HepG2 (cell line): ENCODE results near the gene GRIK1. TPM values are rescaled to one million over a fixed set of nuclear protein-coding genes. Genes with fewer than 3 reads are reported as not detected.

Experiments used
- ATAC-seq: fragments of 200-7000 bp; cut with Tn5 transposase; 3 replicates; pipeline ENCODE4 v1.9.1; 2020; ENCODE audit warnings: mild to moderate bottlenecking, moderate library complexity
- BruUV-seq: library from RNA; stranded (reverse); fragments of 400-500 nt; replicated peaks from 2 replicates; lab custom pipeline; 2021; lab: Mats Ljungman, UMichigan
- CTCF ChIA-PET: fragments of 300-600 bp; formaldehyde crosslinking; extraction: SDS; loops from one replicate; lab custom pipeline; 2021; ENCODE audit warnings: low total read pairs, inconsistent platforms, low intra/inter-chr PET ratio; lab: Yijun Ruan, JAX
- POLR2A ChIA-PET: fragments of 350-600 bp; sonication (Branson Sonifier 250); formaldehyde crosslinking; loops from one replicate; lab custom pipeline; 2020; ENCODE audit warnings: antibody characterized with exemption, inconsistent platforms; lab: Yijun Ruan, JAX
- DNase-seq: peaks from one replicate; pipeline ENCODE4 v3.0.0-alpha.2; 2015; ENCODE audit warnings: low spot score
- FAIRE-seq: peaks from 3 replicates; lab custom pipeline; 2011; peaks lifted over from hg19 to GRCh38; lab: Jason Lieb, UNC
- H2AFZ ChIP-seq: one replicate; pipeline ENCODE4 v1.6.1; 2011; ENCODE audit warnings: low read length, inconsistent platforms
- H3K27ac ChIP-seq: fragments of 300-600 bp; 3 replicates; pipeline ENCODE4 v1.8.0; 2011; ENCODE audit warnings: mixed run types, mild to moderate bottlenecking, mixed read lengths, low read length, inconsistent platforms; ENCODE audit not compliant: insufficient read depth; ENCODE audit errors: extremely low read length
- H3K27me3 ChIP-seq, 2 experiments: fragments of 200-600 bp in 1 of 2; 2 replicates in 1 of 2; 3 replicates in 1 of 2; pipeline versions ENCODE4 v1.6.0 to v1.8.0; 2011; ENCODE audit warnings: low read length in 2 of 2, mild to moderate bottlenecking in 2 of 2, moderate library complexity in 2 of 2, inconsistent platforms in 1 of 2; ENCODE audit not compliant: insufficient read depth in 2 of 2, control insufficient read depth in 1 of 2
- H3K36me3 ChIP-seq, 2 experiments: fragments of 200-600 bp in 1 of 2; replicated peaks in 1 of 2; 2 replicates in 1 of 2; 3 replicates in 1 of 2; pipeline versions ENCODE4 v1.5.1 to v1.8.0; 2011; ENCODE audit warnings: low read length in 2 of 2, inconsistent platforms in 1 of 2; ENCODE audit not compliant: insufficient read depth in 2 of 2, control insufficient read depth in 1 of 2
- H3K4me1 ChIP-seq: 2 replicates; pipeline ENCODE4 v1.5.1; 2012; ENCODE audit warnings: low read length, inconsistent platforms; ENCODE audit not compliant: insufficient read depth
- H3K4me2 ChIP-seq: 2 replicates; pipeline ENCODE4 v1.6.0; 2011; ENCODE audit warnings: low read depth, low read length, inconsistent platforms
- H3K4me3 ChIP-seq, 3 experiments: fragments of 200-600 bp in 1 of 3; sonication (generic), shearing (Covaris generic) in 1 of 3; replicated peaks in 1 of 3; 2 replicates each; pipeline ENCODE4 v1.5.1; 2011 to 2016; ENCODE audit warnings: low read length in 3 of 3, inconsistent platforms in 2 of 3, low read depth in 2 of 3, mild to moderate bottlenecking in 2 of 3, control low read depth in 1 of 3, mixed read lengths in 1 of 3; ENCODE audit not compliant: insufficient read depth in 1 of 3
- H3K79me2 ChIP-seq: one replicate; pipeline ENCODE4 v1.6.1; 2011; ENCODE audit warnings: low read length, inconsistent platforms; ENCODE audit not compliant: insufficient read depth
- H3K9ac ChIP-seq: 2 replicates; pipeline ENCODE4 v1.6.0; 2011; ENCODE audit warnings: mild to moderate bottlenecking, low read depth, low read length, inconsistent platforms; ENCODE audit not compliant: insufficient read depth
- H3K9me3 ChIP-seq: 2 replicates; pipeline ENCODE4 v1.5.1; 2012; ENCODE audit warnings: mild to moderate bottlenecking, low read length
- H4K20me1 ChIP-seq: 2 replicates; pipeline ENCODE4 v1.6.0; 2011; ENCODE audit warnings: inconsistent platforms, mild to moderate bottlenecking, low read length, moderate library complexity; ENCODE audit not compliant: insufficient read depth
- FOSL1 ChIP-seq: sonication (generic); formaldehyde crosslinking; IDR thresholded peaks from 2 replicates; pipeline ENCODE4 v1.9.0; 2021; ENCODE audit warnings: missing genetic modification reagents, borderline replicate concordance
- IKZF1 ChIP-seq: fragments of 450-650 bp; IDR thresholded peaks from 2 replicates; pipeline ENCODE4 v1.7.1; 2016
- MTF2 ChIP-seq: sonication (generic); formaldehyde crosslinking; IDR thresholded peaks from 2 replicates; pipeline ENCODE4 v1.5.0; 2020; ENCODE audit warnings: missing genetic modification reagents, borderline replicate concordance
- POGZ ChIP-seq: sonication (generic); formaldehyde crosslinking; IDR thresholded peaks from 2 replicates; pipeline ENCODE4 v1.4.0; 2020; ENCODE audit warnings: mild to moderate bottlenecking, missing genetic modification reagents
- RBAK ChIP-seq: sonication (generic); formaldehyde crosslinking; IDR thresholded peaks from 2 replicates; pipeline ENCODE4 v1.5.1; 2020; ENCODE audit warnings: mild to moderate bottlenecking, missing genetic modification reagents
- SMARCE1 ChIP-seq: fragments of 450-650 bp; IDR thresholded peaks from 2 replicates; pipeline ENCODE4 v1.6.1; 2017; ENCODE audit warnings: borderline replicate concordance
- SMC3 ChIP-seq: IDR thresholded peaks from 2 replicates; pipeline ENCODE4 v1.6.1; 2011; ENCODE audit warnings: low read length, improper control_type of control experiment
- TOPORS ChIP-seq: sonication (generic); formaldehyde crosslinking; IDR thresholded peaks from 2 replicates; pipeline ENCODE4 v1.8.0; 2023; ENCODE audit warnings: mild to moderate bottlenecking, missing genetic modification reagents
- ZC3H13 ChIP-seq: sonication (generic); formaldehyde crosslinking; IDR thresholded peaks from 2 replicates; pipeline ENCODE4 v1.8.1; 2023; ENCODE audit warnings: mild to moderate bottlenecking, missing genetic modification reagents, moderate library complexity
- ZNF251 ChIP-seq: sonication (generic); formaldehyde crosslinking; IDR thresholded peaks from 2 replicates; pipeline ENCODE4 v1.9.0; 2021; ENCODE audit warnings: mild to moderate bottlenecking, missing genetic modification reagents
- WGBS: methylation state at CpG from one replicate; pipeline ENCODE4 v1.1.6; 2017; ENCODE audit warnings: low lambda C conversion rate; 5-methylcytosine and 5-hydroxymethylcytosine counted together
- in situ Hi-C: cut with HindIII; loops from 2 replicates; pipeline ENCODE4 v1.10.0; 2017; ENCODE audit warnings: low pct_unique_long_range_greater_than_20kb; ENCODE audit not compliant: extremely low pct_ligation_motif_present
- intact Hi-C: fragments of 100-400 bp; cut with micrococcal nuclease; formaldehyde crosslinking; loops from one replicate; pipeline ENCODE4 v1.10.0; 2022; ENCODE audit not compliant: unreplicated experiment
- polyA plus RNA-seq, 8 experiments: library from polyadenylated mRNA; depleted of rRNA in 3 of 8; stranded (reverse) in 7 of 8; unstranded in 1 of 8; fragments of >200 nt; fragmentation: Illumina TruSeq in 4 of 8; extraction: Trizol in 4 of 8; gene quantifications; 2 replicates each; pipeline versions ENCODE4 v1.2.1 to v1.2.3, GENCODE V29; 2011 to 2016; ENCODE audit warnings: low read depth in 4 of 8, missing spikeins in 1 of 8, mixed read lengths in 1 of 8; ENCODE audit not compliant: insufficient read depth in 1 of 8
- total RNA-seq, 5 experiments: library from RNA; depleted of rRNA; stranded (reverse); fragments of >200 nt; fragmentation: Illumina TruSeq; extraction: Trizol; gene quantifications; 2 replicates each; pipeline ENCODE4 v1.2.3, GENCODE V29; 2016; ENCODE audit warnings: low read depth in 1 of 5

GRIK1 gene
- total and polyA plus RNA-seq, 2 of the 13 experiments (the other 11 are each of a cell fraction or from before 2014, with no cell fraction given) = not detected

DNA sequence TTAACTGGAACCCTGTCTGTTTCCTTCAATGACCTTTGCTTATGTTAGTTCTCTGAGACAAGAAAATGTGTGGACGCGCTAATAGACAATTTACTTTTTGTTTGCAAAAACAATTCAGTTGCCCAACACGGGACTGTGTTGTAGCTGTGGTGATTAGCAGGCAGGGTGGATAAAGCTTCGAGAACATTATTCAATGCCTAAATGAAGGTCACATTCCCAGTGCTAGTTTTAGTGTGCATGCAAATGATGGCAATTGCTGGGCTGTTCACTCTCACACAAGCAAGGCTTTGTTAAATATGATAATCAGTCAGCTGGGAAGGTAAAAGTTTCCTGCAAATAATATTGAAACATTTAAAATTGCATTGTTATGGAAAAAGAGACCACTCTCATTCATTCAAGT is 452.6 kb downstream of the GRIK1 start:
- H3K9me3 ChIP-seq = no peaks in the 10 kb centered on the region
- H3K9ac ChIP-seq = no peak overlapping the region
- FAIRE-seq (no peak), ATAC-seq (no peak), DNase-seq (no peak)
- no peaks in the 10 kb centered on the region for H3K4me1 ChIP-seq
- ChIA-PET CTCF (no interaction called here), POLR2A (no interaction called here)
- no peak overlapping the region for H3K27ac ChIP-seq
- no peaks in the 10 kb centered on the region for H4K20me1 ChIP-seq
- in situ Hi-C loops (no loop called here), intact Hi-C loops (no loop called here)
- BruUV-seq = no TSS peak
- no peaks in the 10 kb centered on the region for H3K27me3 ChIP-seq
- no peaks in the 10 kb centered on the region for H3K79me2 ChIP-seq
- H3K4me2 ChIP-seq = no peak overlapping the region
- TF ChIP-seq RBAK (CRISPR knock-in tag) (no peak), TOPORS (CRISPR knock-in tag) (no peak), ZNF251 (CRISPR knock-in tag) (no peak), MTF2 (CRISPR knock-in tag) (no peak), IKZF1 (no peak), POGZ (CRISPR knock-in tag) (no peak), SMC3 (no peak), SMARCE1 (no peak), ZC3H13 (CRISPR knock-in tag) (no peak), FOSL1 (CRISPR knock-in tag) (no peak)
- H3K4me3 ChIP-seq = no peak overlapping the region
- 61% methylated on average over 4 of the region's 4 CpGs for WGBS
- no peak overlapping the region for H2AFZ ChIP-seq
- H3K36me3 ChIP-seq = no peaks in the 10 kb centered on the region

Other genes starting within 250 kb of the GRIK1 start
- gene CLDN17, start 226.8 kb upstream of the GRIK1 start, total RNA-seq (2016; rRNA removed; fragmentation: Illumina TruSeq; extraction: Trizol) = not detected in 2 replicates
- not detected in 2 replicates for gene CLDN17, start 226.8 kb upstream of the GRIK1 start, polyA plus RNA-seq (2011; rRNA removed)